ENCODE results near the gene JADE1. TPM values are rescaled to one million over a fixed set of nuclear protein-coding genes. Genes with fewer than 3 reads are reported as not detected.
A peak's percentile ranks its signal among the peaks of the same experiment; 100 is the strongest.

Gene JADE1
- 10 to 100 TPM; 39.2 to 40.3 TPM for total RNA-seq

DNA sequence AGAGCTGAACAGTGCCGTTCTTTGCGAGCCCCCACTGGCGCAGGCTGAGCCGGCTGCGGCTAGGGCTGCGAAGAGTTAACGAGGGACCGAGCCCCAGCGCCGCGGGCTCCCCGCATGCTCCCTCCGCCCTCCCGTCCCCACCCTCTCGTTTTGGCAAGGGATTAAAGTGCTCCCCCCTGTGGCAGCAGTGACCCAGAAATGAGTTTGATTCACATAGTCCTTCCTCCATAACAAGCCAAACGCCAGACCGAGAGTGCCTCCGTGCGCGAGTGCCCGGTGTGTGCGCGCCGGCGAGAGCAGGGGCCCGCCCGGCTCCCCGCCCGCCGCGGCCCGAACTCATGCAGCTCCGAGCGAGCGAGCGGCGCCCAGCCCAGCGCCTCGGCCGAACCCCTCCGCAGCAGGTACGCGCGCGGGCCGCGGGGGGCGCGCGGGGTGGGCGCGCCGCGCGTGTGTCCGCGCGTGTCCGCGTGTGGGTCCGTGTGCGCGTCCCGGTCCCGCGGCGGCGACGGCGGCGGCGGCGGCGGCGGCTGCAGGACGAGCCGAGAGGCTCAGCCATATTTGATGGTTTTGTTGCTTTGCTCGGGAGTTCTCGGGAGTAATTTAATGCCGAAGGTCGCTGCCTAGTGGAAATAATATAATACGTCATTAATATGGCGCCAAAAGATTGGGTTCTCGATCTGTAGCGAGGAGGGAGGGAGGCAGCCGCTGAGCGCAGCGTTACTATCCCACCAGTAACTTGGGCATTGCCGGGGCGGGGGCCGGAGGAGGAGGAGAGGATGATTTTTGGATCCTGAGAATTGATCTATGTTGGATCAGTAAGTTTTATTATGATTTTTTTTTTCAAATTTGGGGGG, at the start of gene JADE1:
Gene JADE1, plus strand, starts transcription at position 224 of the 854 bp plus-strand sequence. CDS start 22,059 bp downstream, outside the sequence.
- Mint-ChIP-seq H3K4me3 (peak within 1 kb of the TSS; percentile 98), H3K9me3 (no peaks in the 10 kb centered on the region), H3K27ac (peak within 1 kb of the TSS; percentile 100), H3K4me1 (peaks cover 12% of the 10 kb centered on the region), H3K27me3 (no peaks in the 10 kb centered on the region), H3K36me3 (peaks cover 2% of the 10 kb centered on the region)
- DNase-seq (peak; percentile 87), ATAC-seq (ENCODE audit: low read depth) (peak; percentile 62)
- POLR2A ChIA-PET = interaction anchor here (0.6 to 1.9 kb wide), 10 partner anchors 33 to 884 kb away, joined by 3 to 20 read pairs (median 4); partner anchors contain the start of genes ABHD18, MFSD8 and SCLT1

DNA sequence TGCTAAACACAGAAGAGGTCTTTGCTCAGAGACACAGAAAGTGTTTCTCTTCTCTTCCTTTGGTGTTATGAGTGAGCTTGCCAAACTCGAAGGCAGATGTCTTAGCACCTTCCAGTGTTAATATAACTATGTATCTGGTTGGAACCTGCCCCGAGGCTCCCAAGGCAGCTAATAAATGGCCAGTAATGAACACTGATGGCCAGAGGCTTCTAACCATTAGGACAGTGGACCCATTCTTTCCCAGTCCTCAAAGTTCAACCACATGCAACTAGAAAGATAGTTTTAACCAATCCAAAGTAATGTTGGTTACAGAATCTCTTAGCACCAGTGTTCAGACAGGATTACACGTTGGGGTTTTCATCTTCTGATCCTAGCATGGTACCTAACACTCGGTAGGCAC, 42.7 kb upstream of the JADE1 start:
- Mint-ChIP-seq H3K27ac (no peak overlapping the region), H3K9me3 (peaks cover 1% of the 10 kb centered on the region), H3K4me3 (no peak overlapping the region), H3K36me3 (no peaks in the 10 kb centered on the region), H3K27me3 (no peaks in the 10 kb centered on the region), H3K4me1 (peaks cover 2% of the 10 kb centered on the region)
- POLR2A ChIA-PET = no interaction called here
- ATAC-seq (ENCODE audit: low read depth) (no peak), DNase-seq (no peak)

DNA sequence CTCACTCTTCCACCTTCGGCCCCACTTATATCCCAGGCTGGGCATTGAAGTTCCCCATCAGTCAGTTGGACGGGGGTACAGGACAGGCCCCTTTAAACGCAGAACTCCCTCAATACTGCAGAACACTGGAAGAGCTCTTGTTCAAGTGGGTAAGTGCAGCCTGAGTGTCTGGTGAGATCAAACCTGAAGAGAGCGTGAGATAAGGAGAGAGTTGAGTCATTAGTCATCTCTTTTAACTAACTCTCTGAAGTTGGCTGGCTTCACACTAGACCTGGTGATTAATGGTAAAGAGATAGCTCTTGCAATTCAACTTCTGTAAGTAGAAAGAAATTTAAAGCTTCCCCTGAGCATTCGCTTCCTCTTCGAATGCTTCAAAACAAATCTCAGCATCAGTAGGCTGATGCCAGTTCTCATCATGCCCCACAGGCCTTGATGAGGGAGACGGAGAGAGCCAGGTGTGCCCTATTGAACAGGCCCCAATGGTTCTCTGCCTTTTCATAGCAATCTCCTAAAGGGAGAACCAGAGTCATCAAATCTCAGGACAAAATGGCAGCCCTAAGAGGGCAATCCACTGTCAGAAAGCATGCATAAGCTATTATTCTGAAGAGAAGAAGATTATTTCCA, 41.0 kb upstream of the JADE1 start:
- H3K9me3 Mint-ChIP-seq = peaks cover 3% of the 10 kb centered on the region
- H3K36me3 Mint-ChIP-seq = no peaks in the 10 kb centered on the region
- ATAC-seq (ENCODE audit: low read depth) (no peak), DNase-seq (no peak)
- no peak overlapping the region for H3K27ac Mint-ChIP-seq
- peaks cover 2% of the 10 kb centered on the region for H3K4me1 Mint-ChIP-seq
- no peaks in the 10 kb centered on the region for H3K27me3 Mint-ChIP-seq
- no peak overlapping the region for H3K4me3 Mint-ChIP-seq
- POLR2A ChIA-PET = no interaction called here

DNA sequence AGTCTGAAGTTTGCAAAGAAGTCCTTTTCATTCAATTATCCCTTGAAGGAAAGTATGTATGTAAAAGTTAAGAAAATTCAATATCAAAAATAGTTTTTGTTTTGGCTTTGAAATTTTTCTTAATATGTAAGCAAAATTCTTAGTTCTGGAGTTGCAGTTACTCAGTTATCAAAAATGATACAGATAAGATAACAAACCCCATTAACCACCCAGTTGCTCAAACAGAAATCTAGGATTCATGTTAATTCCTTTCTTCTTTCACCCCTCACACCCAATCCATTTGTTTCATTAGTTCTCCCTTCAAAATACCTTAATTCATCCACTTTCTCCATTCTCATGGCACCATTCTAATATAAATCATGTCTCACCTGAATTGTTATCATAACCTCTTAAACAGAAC, 40.5 kb upstream of the JADE1 start:
- H3K4me3 Mint-ChIP-seq = no peak overlapping the region
- no peaks in the 10 kb centered on the region for H3K27me3 Mint-ChIP-seq
- POLR2A ChIA-PET = no interaction called here
- H3K36me3 Mint-ChIP-seq = no peaks in the 10 kb centered on the region
- no peak for ATAC-seq (ENCODE audit: low read depth)
- peaks cover 3% of the 10 kb centered on the region for H3K9me3 Mint-ChIP-seq
- DNase-seq = no peak
- H3K27ac Mint-ChIP-seq = no peak overlapping the region
- H3K4me1 Mint-ChIP-seq = peaks cover 2% of the 10 kb centered on the region

DNA sequence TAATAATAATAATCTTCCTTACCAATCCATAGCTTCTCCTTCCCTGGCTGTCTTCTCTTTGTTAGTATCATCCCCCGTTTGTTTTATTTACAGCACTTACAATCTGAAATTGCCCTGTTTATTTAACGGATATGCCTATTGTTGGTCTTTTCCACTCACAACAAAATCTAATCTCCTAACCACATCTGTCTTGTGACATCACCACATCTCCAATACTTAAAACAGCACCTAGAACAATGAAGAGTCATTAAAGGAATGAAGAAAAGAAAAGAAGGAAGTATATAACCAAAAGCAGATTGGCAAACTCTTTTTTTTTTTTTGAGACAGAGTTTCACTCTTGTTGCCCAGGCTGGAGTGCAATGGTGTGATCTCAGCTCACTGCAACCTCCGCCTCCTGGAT, 38.7 kb upstream of the JADE1 start:
- POLR2A ChIA-PET = no interaction called here
- ATAC-seq (ENCODE audit: low read depth) (no peak), DNase-seq (no peak)
- no peak overlapping the region for H3K4me3 Mint-ChIP-seq
- H3K9me3 Mint-ChIP-seq = peaks cover 3% of the 10 kb centered on the region
- H3K36me3 Mint-ChIP-seq = no peaks in the 10 kb centered on the region
- H3K27me3 Mint-ChIP-seq = peaks cover 2% of the 10 kb centered on the region
- H3K4me1 Mint-ChIP-seq = peaks cover 2% of the 10 kb centered on the region
- no peak overlapping the region for H3K27ac Mint-ChIP-seq

DNA sequence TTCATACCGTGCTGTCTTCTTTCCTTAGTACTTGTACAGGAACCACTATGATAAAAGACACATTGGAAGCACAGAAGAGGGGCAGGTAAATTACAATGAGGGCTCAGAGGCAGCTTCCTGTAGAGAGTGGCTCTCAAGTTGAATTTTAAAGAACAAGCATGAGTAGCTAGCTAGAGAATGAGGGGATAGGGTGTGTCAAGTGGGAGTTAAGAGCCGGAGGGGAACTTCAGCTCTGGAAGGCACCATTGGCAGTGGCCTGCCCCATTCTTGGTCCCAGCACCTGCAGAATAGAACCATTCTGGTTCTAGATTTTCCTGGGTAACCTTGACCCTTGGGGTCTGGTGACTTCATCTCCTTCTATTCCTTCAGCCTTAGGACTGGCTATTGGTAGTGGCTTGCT, 34.0 kb upstream of the JADE1 start:
- Mint-ChIP-seq H3K27me3 (peaks cover 6% of the 10 kb centered on the region), H3K27ac (no peak overlapping the region), H3K4me1 (peaks cover 2% of the 10 kb centered on the region), H3K36me3 (no peaks in the 10 kb centered on the region), H3K9me3 (peaks cover 3% of the 10 kb centered on the region), H3K4me3 (no peak overlapping the region)
- POLR2A ChIA-PET = no interaction called here
- ATAC-seq (ENCODE audit: low read depth) (no peak), DNase-seq (no peak)

DNA sequence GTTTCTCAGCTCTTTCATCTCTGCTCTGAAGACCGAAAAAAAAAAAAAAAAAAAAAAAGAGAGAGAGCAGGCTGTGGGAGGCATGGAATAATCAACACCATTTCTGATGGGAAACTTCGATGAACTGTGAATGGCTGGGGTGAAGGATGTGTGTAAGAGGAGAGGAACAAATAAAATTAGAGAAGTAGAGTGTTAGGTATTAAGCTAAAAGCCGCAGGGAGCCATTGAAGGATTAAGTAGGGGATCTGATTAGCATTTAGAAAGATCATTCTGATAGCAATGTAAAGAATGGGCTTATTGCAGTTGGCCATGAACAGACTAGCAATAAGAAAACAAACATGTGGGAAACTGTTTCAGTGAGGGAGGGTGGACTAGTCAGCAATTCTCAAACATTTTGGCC, 33.6 kb upstream of the JADE1 start:
- no peaks in the 10 kb centered on the region for H3K4me1 Mint-ChIP-seq
- POLR2A ChIA-PET = no interaction called here
- DNase-seq (no peak), ATAC-seq (ENCODE audit: low read depth) (no peak)
- H3K9me3 Mint-ChIP-seq = peaks cover 2% of the 10 kb centered on the region
- H3K27me3 Mint-ChIP-seq = peaks cover 6% of the 10 kb centered on the region
- H3K36me3 Mint-ChIP-seq = no peaks in the 10 kb centered on the region
- no peak overlapping the region for H3K4me3 Mint-ChIP-seq
- no peak overlapping the region for H3K27ac Mint-ChIP-seq

DNA sequence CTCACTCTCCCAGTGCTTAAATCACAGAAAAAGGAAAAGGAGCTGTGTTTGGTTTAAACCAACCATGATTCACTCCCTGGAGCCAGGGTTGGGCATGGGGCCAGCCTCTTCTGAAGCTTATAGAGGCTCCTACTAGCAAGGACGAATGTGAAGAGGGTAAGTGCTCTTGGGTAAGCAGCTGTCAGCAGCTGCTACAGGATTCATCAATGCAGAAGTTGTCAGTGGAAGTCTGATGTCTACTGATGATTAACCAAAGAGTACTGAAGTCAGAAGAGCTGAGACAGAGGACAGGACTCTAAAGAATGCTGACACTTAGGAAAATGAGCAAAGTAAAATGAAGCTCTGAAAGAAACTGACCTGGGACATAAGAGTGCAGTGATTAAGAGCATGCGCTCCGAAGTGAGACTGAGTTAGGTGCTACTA, 32.7 kb upstream of the JADE1 start:
- Mint-ChIP-seq H3K27me3 (peaks cover 6% of the 10 kb centered on the region), H3K4me3 (no peak overlapping the region), H3K4me1 (no peaks in the 10 kb centered on the region), H3K9me3 (peaks cover 2% of the 10 kb centered on the region), H3K36me3 (no peaks in the 10 kb centered on the region), H3K27ac (no peak overlapping the region)
- ATAC-seq (ENCODE audit: low read depth) (no peak), DNase-seq (no peak)
- POLR2A ChIA-PET = no interaction called here

DNA sequence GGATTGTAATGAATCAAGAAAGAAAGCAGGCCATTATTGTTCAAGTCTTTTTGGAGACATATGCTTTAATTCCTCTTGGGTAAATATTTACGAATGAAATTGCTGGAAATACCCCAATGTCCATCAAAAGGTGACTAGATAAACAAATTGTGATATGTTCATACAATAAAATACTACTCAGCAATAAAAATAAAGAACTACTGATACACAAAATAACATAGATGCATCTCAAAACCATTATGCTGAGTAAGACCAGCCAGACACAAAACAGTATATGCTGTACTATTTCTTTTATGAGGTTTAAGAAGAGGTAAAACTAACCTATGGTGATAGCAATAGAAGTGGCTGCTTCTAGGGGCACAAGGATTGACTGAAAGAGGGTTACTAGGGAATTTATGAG, 28.8 kb upstream of the JADE1 start:
- H3K36me3 Mint-ChIP-seq = no peaks in the 10 kb centered on the region
- H3K4me1 Mint-ChIP-seq = no peaks in the 10 kb centered on the region
- H3K4me3 Mint-ChIP-seq = no peak overlapping the region
- POLR2A ChIA-PET = no interaction called here
- ATAC-seq (ENCODE audit: low read depth) (no peak), DNase-seq (no peak)
- H3K27ac Mint-ChIP-seq = no peak overlapping the region
- peaks cover 5% of the 10 kb centered on the region for H3K27me3 Mint-ChIP-seq
- no peaks in the 10 kb centered on the region for H3K9me3 Mint-ChIP-seq

DNA sequence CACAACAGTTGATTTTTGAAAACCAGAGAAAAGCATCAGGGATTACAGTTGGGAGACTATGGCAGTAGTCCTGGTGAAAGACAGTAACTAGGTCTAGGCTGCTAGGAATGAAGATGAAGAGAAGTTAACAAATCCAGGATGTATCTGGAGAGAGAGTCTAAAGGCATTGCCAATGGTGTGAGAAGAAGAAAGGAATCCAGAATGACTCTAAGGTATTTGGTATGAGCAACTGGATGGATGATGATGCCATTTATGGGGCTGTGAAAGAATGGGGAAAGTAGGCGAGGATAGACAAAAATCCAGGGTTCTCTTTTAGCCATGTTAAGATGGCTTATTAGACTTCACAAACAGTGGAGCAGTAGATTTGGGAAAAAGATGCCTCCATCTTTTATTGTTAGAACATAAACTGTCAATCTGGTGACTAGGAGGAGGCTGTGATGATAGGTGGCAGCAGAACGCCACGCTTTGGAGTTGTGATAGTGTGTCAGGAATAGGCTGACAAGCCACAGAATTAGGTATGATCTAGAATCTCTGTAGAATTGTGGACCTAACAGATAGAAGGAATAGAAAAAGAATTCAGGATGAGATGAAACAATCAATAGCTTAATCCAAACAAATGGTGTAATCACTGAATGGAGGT, 27.3 kb upstream of the JADE1 start:
- peaks cover 2% of the 10 kb centered on the region for H3K27me3 Mint-ChIP-seq
- no peak overlapping the region for H3K27ac Mint-ChIP-seq
- H3K4me3 Mint-ChIP-seq = no peak overlapping the region
- no peaks in the 10 kb centered on the region for H3K36me3 Mint-ChIP-seq
- POLR2A ChIA-PET = no interaction called here
- no peaks in the 10 kb centered on the region for H3K9me3 Mint-ChIP-seq
- ATAC-seq (ENCODE audit: low read depth) = no peak
- no peak for DNase-seq
- H3K4me1 Mint-ChIP-seq = no peaks in the 10 kb centered on the region

DNA sequence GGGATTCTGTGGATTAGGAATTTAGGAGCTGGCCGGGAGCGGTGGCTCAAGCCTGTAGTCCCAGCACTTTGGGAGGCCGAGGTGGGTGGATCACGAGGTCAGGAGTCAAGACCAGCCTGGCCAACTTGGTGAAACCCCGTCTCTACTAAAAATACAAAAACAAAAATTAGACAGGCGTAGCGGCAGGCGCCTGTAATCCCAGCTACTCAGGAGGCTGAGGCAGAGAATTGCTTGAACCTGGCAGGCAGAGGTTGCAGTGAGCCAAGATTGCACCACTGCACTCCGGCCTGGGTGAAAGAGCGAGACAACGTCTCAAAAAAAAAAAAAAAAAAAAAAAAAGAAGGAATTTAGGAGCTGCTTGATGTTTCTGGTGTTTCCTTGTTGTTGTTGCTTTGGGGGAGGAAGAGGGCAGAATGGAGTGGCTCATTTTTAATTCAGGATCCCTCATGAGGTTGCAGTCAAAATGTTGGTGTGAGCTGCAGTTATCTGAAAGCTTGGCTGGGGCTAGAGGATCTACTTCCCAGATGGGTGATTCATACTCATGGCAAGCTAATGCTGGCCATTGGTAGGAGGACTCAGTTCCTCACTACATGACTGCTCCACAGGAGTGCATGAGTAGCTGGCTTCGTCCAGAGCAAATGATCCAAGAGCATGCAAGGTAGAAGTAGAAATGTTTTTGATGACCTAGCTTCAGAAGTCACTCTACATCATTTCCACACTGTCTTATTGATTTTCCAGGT, 26.5 kb upstream of the JADE1 start:
- POLR2A ChIA-PET = no interaction called here
- Mint-ChIP-seq H3K9me3 (no peaks in the 10 kb centered on the region), H3K27me3 (peaks cover 2% of the 10 kb centered on the region), H3K4me3 (no peak overlapping the region), H3K4me1 (no peaks in the 10 kb centered on the region), H3K36me3 (no peaks in the 10 kb centered on the region), H3K27ac (no peak overlapping the region)
- no peak for DNase-seq
- ATAC-seq (ENCODE audit: low read depth) = no peak

DNA sequence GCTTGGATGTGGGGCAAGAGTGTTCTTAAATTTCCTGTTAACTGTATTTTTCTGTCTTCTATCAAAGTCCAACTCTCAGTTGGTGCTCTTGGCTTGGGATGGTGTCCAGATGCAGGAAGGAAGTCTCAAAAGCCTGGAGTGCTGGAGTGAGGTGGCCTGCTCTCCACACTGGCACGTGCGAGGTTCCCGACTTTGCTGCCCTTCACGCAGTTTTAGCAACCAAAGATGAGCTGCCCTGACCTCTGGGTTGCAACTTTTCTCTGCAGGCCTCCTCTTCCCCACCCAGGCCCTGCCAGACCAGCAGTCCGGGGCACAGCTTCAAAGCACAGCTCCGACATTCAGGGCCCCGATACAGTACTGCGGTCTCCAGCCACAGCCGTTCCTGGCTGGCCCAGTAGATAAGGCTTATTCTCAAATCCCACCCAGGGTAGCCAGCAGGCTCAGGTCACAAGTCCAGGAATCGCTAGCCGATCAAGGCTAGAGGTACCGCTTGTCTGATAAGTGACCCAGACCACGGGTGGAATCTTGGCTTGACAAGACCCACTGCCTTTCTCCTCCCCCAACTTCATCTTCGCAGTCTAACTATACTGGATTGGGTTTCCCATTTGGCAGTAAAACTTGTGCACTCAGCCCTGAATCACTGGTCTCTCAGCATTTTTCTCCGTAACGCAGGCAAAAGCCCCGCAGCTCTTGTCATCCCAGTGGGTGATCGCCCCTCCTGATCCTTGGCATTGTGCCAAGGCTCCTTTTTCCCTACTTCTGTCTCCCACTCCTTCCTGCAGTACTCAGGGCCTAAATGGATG, 21.8 kb upstream of the JADE1 start:
- H3K27me3 Mint-ChIP-seq = no peaks in the 10 kb centered on the region
- ATAC-seq (ENCODE audit: low read depth) (no peak), DNase-seq (no peak)
- no peaks in the 10 kb centered on the region for H3K9me3 Mint-ChIP-seq
- peaks cover 1% of the 10 kb centered on the region for H3K36me3 Mint-ChIP-seq
- POLR2A ChIA-PET = no interaction called here
- no peak overlapping the region for H3K27ac Mint-ChIP-seq
- H3K4me3 Mint-ChIP-seq = no peak overlapping the region
- no peaks in the 10 kb centered on the region for H3K4me1 Mint-ChIP-seq
